CMK (cell line): ENCODE results near the gene TMEM150A.
"Not testable (repeated sequence)": the region's sequence is repeated elsewhere in the genome, so short reads cannot be mapped to it uniquely, and the experiment has no call there.

Experiments
- DNase-seq: peaks from one replicate; pipeline ENCODE4 v3.0.0-alpha.2; 2010; ENCODE audit warnings: low read depth

TMEM150A gene

GRCh38 chr2:85611705-85612587, 9.4 kb upstream of the TMEM150A start, which contains the start of gene C2orf68:
Gene C2orf68, minus strand, starts transcription at chr2:85612066. Its CDS starts 82 bp downstream, at chr2:85611984.
- DNase-seq = peak; percentile 79

- DNase-seq = no peak
Measured at GRCh38 chr2:85611217-85611704, 8.8 kb upstream of the TMEM150A start.

DNA sequence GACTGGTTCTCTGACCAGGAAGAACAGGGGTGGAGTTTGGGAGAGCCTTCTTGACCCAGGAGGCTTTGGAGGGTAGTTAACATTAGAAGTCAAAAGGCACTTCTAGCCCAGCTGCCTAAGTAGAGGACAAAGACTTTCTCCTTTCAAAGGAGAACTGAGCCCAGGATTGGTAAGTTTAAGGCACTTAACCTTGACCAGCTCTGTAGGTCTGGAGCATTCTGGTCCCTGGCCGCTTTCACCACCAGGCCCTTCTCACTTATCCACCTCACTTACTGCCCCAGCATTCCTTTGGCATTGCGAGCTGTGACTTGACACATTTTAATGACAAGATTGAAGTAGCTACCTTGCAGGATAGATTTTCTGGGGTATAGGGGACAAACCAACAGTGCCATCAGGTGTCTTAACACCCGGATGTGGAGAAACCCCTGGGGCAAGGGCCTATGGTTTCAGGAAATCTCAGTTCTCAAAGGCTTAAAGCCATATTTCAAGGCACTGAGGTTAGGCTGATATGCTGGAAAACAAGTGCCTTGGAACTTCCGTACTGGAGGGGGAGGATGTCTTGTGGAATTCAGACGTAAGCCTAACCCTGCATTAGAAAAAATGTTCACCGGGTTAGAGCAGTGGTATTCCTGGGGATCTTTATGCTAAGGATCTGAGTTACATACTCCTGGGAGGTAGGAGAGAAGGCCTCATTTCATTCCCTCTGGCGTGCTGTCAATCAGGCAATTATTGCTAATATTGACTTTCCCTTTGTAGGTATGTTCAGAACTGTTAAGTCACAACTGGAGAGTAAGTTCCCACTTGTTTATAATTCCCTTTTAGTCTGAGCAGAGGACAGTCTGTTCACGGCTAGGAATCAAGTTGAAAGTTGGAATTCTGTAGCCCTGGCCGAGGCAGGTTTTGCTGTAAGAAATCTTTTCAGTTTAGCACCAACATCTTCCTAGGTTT, 5.0 kb upstream of the TMEM150A start:
- no peak for DNase-seq

DNA sequence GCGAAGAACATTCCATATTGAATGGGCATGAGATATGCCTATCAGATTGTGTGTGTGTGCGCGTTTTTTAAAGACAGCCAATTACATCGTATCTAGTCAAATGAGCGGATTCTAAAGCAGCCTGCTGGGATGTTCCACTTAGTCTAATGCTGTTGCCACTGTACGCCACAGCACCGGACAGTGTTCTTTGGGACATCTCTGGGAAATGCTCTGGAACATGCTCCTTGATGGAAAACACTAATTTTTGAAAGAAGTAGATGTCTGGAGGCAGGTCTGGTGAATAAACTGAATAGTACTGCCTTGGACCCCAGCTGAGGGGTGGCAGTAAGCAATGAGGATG, 3.6 kb upstream of the TMEM150A start:
- no peak for DNase-seq

- no peak for DNase-seq
Measured at GRCh38 chr2:85605406-85606115, 3.1 kb upstream of the TMEM150A start.

GRCh38 chr2:85604568-85605339, 2.3 kb upstream of the TMEM150A start:
- DNase-seq = no peak

DNA sequence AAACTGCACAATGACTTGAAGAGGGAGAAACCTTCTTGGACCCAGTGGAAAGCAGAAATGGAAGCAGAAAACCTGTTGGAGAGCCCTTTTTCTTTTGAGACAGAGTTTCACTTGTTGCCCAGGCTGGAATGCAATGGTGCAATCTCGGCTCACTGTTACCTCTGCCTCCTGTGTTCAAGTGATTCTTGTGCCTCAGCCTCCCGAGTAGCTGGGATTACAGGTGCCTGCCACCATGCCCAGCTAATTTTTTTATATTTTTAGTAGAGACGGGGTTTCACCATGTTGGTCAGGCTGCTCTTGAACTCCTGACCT, 1.6 kb upstream of the TMEM150A start:
- DNase-seq = not testable (repeated sequence)

DNA sequence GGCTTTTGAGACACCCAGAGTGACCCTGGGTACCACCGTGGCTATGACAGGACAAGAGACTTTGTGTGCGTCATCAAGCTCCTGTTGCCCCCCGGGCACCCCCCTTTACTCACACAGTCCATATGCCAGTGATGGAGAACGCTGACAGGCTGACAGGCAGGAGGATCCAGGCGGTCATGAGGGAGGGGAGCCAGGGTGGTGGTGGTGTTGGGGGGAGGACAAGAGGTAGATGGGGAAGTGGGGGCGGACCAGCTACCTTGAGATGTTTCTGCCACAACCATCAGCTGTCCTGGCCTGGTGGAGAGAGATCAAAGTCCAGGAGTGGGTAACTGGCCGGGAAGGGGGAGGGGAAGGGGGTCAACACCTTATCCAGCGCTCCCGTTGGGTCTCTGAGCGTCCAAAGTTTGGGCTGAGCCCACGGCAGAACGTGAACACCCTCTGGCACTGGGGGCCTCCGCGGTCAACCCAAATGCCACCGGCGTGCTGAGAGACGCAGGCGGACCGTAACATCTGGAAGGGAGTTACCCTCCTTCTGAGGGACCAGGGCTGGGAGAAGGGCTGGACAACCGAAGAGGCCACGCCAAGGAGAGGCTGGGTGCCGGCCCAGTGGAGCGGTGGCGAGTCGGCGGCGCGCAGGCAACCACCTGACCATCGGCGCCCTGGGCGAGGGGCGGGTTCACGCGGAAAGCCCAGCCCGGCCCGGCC, 575 bp downstream of the TMEM150A start:
- no peak for DNase-seq

DNA sequence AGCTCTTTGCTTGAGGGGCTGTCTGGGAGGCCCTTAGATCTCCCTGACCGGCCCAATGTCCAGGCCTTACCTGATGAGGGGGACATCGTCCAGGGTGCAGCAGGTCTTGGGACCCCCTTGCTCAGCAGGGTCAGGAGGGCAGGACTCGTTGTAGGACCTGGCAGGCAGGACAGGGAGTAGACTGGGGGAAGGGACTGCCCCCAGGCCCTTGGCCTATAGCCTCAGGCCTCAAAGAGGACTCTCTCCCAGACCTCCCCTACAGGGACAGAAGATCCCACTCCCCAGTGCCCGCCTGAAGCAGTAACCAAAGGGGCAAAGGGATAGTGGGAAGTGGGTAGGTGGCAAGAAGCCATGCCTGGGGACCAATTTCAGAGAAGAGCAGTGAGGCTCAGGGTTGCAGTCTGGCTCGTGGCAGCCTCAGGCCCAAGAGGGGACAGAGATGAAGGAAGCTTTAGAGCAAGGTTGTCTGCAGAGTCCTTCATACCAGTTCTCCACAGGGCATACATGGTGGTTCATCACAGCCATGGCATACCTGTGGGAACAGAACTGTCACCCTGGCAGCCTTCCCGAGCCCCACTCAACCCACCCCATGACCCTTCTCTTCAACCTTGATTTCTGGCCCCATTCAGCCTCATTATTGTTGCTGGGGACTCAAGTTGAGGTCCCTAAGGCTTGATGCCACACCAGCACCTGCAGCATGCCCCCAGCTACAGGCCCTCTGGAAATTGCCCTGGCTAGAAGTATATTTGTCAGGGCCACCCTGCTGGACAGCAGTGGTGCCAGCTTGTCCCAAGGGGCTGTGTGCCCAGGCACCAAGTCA, 1.3 kb downstream of the TMEM150A start:
- no peak for DNase-seq

GRCh38 chr2:85600235-85600575, 2.3 kb downstream of the TMEM150A start:
- DNase-seq = no peak

DNA sequence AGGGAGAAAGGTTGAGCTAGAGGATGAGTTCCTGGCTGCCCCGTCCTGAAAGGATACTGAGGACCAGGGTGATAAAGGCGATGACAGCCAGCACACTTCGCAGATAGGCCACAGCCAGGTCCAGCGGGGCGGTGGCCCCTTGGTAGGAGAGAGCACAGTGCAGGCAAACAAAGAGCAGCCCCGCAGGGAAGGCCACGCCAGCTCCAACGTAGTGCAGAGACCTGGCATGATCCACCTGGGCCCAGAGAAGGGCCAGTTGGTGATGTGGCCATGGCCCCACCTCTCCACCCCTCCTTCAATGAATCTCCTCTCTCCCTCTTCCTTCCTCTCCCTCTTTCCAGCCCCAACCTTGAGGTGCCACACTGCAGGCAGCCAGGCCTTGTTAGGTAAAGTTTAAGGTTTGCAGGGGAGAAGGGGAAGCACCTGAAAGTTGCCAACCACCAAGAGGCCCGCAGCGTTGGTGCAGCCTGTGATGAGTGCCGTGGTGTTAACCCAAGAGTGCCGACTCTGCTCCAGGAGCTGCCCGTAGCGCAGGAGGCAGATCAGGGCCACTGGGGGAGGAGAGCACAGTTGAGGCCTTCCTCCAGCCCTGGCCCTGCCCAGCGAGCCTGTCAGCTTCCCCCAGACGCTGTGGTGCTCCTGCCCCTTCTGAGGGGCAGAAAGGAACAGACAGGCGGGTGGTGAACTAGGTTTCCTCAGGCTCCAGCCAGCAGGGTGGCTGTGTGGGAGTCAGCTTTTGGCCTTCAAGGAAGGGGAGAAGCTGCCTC, 2.8 kb downstream of the TMEM150A start:
- no peak for DNase-seq

DNA sequence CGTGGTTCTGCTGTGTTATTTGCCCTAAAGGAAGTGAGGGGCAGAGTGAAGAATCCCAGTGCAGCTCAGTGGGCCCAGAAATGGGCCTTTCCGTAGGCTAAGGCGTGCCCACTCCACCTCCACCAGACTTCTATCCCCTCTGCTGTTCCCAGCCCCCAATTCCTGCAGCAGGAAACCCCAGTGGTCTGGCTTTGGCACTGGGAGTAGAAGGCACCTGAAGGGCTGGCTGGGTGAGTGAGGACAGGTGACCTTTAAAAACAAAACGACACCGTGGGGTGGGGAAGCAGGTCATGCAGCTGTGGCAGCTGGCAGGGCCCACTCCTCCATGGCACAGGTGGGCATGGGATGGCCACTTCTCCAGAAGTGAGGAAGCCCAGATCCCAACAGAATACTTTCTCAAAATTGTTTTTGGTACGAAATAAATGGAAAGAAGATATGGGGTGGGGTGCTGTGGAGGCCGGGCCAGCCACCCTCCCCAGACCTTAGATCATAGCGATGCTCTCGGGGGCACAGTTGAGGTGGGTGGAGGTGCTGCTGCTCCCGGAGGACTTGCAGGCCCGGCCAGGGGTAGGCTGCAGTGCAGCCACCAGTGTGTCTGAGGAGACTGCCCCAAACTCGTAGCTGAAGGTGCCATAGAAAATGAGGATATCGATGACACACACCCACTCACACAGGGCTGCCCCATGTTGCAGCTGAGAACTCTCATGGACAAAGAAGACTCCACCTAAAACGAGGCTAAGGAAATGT, 3.7 kb downstream of the TMEM150A start:
- DNase-seq = no peak

GRCh38 chr2:85597241-85597640, 5.3 kb downstream of the TMEM150A start:
- DNase-seq = no peak

GRCh38 chr2:85596486-85597143, 5.9 kb downstream of the TMEM150A start:
- no peak for DNase-seq

DNA sequence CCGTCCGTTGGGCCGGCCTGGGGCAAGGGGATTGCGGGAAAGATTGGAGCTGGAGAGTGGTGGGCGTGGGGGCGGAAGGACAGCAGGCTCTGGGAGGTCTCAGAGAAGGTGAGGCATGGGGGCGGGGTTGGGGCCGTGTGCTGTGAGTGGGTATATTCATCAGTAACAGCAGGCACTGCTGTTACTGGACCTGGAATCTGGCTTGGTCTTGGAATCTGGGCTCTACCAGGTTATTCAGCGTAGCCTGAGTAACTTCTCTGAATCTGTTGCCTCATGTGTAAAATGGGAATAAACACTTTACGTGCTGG, 6.5 kb downstream of the TMEM150A start:
- DNase-seq = no peak

DNA sequence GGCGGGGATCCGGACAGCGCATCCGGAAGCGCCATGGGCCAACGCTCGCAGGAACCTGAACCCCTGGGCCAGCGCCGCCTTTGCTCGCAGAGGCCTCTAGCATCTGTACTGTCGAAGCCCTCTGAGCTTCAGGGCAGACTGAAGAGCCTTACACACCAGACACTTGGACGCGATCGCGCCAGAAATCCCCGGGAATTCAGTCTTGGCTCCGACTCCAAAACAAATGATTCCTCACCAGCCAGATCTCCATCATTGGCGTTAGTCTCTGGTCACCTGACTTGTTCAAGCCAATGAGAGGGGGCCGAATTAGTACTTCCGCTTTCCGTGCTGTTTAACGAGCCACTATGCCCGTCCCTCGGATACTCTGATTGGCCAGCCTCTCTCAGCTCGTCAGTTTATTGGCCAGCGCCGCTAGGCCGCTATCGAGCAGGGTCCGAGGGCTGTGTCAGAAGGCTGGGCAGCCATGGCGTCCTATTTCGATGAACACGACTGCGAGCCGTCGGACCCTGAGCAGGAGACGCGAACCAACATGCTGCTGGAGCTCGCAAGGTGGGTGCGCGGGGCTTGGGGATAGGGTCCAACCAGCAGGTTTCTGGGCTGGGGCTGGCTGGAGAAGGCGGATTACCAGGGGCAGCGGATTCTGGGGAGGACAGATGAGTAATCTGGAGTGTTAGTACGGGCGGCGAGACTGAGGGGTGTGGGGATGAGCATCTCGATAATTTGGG, 7.0 kb downstream of the TMEM150A start, which contains the start of gene RNF181:
Gene RNF181, plus strand, starts transcription at position 445 of the 725 bp plus-strand sequence. Its CDS starts 19 bp downstream, at position 464.
- peak; percentile 96 for DNase-seq

DNA sequence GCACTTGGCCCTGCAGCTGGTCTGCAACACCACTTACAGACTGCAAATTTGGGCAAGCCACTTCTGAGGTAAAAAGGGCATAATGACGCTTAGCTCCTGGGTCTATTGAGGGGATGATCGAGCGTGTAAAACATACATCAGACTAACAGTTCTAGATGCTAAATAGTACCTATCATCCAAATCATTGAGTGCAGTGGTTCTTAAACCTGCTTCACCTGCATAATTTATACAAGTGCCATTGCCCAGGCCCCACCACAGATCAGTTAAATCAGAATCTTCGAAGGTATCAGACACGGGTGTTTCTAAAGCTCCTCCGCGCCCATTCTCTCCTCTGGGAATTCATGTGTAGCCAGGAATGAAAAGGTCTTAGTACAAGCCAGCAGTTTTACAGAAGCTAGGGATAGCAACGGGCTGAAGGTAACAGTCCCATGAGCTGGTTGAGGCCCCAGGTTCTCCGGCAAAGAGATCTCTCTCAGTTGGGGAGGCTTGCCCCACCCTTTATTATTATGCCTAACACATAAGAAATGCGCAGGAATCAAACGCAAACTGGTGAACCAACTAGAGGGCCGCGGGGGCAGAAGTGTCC, 7.7 kb downstream of the TMEM150A start:
- DNase-seq = no peak
